Astrocyte of the spinal cord (primary cell): ENCODE data around the gene BAAT.

Source experiments
- DNase-seq: peaks from one replicate; pipeline ENCODE4 v3.0.0; 2011; ENCODE audit warnings: low read depth, low spot score
- H3K4me3 ChIP-seq: 2 replicates; pipeline ENCODE4 v1.5.1; 2011; ENCODE audit warnings: low read depth, mild to moderate bottlenecking, low read length, moderate library complexity
- CTCF ChIP-seq: IDR thresholded peaks from 2 replicates; pipeline ENCODE4 v1.5.1; 2012; ENCODE audit warnings: low read depth, mild to moderate bottlenecking, low read length, inconsistent platforms
- in situ Hi-C: cut with HindIII; loops from 2 replicates; pipeline ENCODE4 v1.10.0; 2017; ENCODE audit warnings: low sequenced_read_pairs

Gene BAAT

GRCh38 chr9:101388507-101388993 lies 3.7 kb upstream of the BAAT start:
- peak; percentile 53 for TF ChIP-seq CTCF
- H3K4me3 ChIP-seq: no peak overlapping the region
- DNase-seq: no peak
- in situ Hi-C loops: no loop called here

GRCh38 chr9:101387871-101388506 lies 3.2 kb upstream of the BAAT start:
- in situ Hi-C loops: no loop called here
- DNase-seq: peak; percentile 39

GRCh38 chr9:101383361-101383760 lies 1.4 kb downstream of the BAAT start:
- DNase-seq: no peak
- in situ Hi-C loops: no loop called here
- H3K4me3 ChIP-seq: no peak overlapping the region
- no peak for TF ChIP-seq CTCF

More at GRCh38 chr9:101387871-101388506, 3.2 kb upstream of the BAAT start:
- no peak overlapping the region for H3K4me3 ChIP-seq
- TF ChIP-seq CTCF: peak; percentile 64

GRCh38 chr9:101381833-101382342 lies 2.9 kb downstream of the BAAT start:
- DNase-seq: no peak
- in situ Hi-C loops: no loop called here
- no peak overlapping the region for H3K4me3 ChIP-seq
- TF ChIP-seq CTCF: no peak

GRCh38 chr9:101381118-101381517 lies 3.7 kb downstream of the BAAT start:
- in situ Hi-C loops: no loop called here
- H3K4me3 ChIP-seq: no peak overlapping the region
- no peak for TF ChIP-seq CTCF
- no peak for DNase-seq

- in situ Hi-C loops: no loop called here
- H3K4me3 ChIP-seq: no peak overlapping the region
Observed at GRCh38 chr9:101380295-101380694, 4.5 kb downstream of the BAAT start.

More at GRCh38 chr9:101380295-101380694, 4.5 kb downstream of the BAAT start:
- no peak for DNase-seq
- TF ChIP-seq CTCF: no peak
